ENCODE results near the gene CHID1. TPM values are rescaled to one million over a fixed set of nuclear protein-coding genes. Genes with fewer than 3 reads are reported as not detected.
A peak's percentile ranks its signal among the peaks of the same experiment; 100 is the strongest.

Gene CHID1
- 47.5 TPM for polyA plus RNA-seq

GRCh38 chr11:910589-911030, at the start of gene CHID1:
Gene CHID1, minus strand, starts transcription at chr11:910810. Its CDS starts 5,994 bp downstream, at chr11:904816.
- Mint-ChIP-seq H3K27ac (peak within 1 kb of the TSS in 2 of 3 donors; percentile 32 to 83), H3K9me3 (no peaks in the 10 kb centered on the region), H3K4me1 (peaks cover 5 to 17% (median 6%) of the 10 kb centered on the region in 3 donors), H3K36me3 (peaks cover 1% of the 10 kb centered on the region), H3K27me3 (no peaks in the 10 kb centered on the region), H3K4me3 (peak within 1 kb of the TSS; percentile 87 to 97 (median 94))

- H3K27me3 Mint-ChIP-seq, result no peaks in the 10 kb centered on the region
- no peak overlapping the region for H3K27ac Mint-ChIP-seq
- H3K4me1 Mint-ChIP-seq, result peaks cover 10 to 17% (median 10%) of the 10 kb centered on the region in 3 donors
- H3K4me3 Mint-ChIP-seq, result no peak overlapping the region
- H3K9me3 Mint-ChIP-seq, result no peaks in the 10 kb centered on the region
- H3K36me3 Mint-ChIP-seq, result peaks cover 2% of the 10 kb centered on the region
Measured at GRCh38 chr11:959608-960007, 49.0 kb upstream of the CHID1 start.

- Mint-ChIP-seq H3K9me3 (no peaks in the 10 kb centered on the region), H3K27ac (no peak overlapping the region), H3K4me3 (no peak overlapping the region), H3K4me1 (peaks cover 14 to 21% (median 15%) of the 10 kb centered on the region in 3 donors), H3K27me3 (no peaks in the 10 kb centered on the region), H3K36me3 (peaks cover 2% of the 10 kb centered on the region)
Measured at GRCh38 chr11:959027-959426, 48.4 kb upstream of the CHID1 start.

GRCh38 chr11:958101-958500, 47.5 kb upstream of the CHID1 start:
- peaks cover 14 to 21% (median 16%) of the 10 kb centered on the region in 3 donors for H3K4me1 Mint-ChIP-seq
- no peak overlapping the region for H3K27ac Mint-ChIP-seq
- H3K9me3 Mint-ChIP-seq, result no peaks in the 10 kb centered on the region
- H3K27me3 Mint-ChIP-seq, result no peaks in the 10 kb centered on the region
- no peak overlapping the region for H3K4me3 Mint-ChIP-seq
- peaks cover 2% of the 10 kb centered on the region for H3K36me3 Mint-ChIP-seq

GRCh38 chr11:957212-957920, 46.8 kb upstream of the CHID1 start:
- no peak overlapping the region for H3K27ac Mint-ChIP-seq
- no peaks in the 10 kb centered on the region for H3K36me3 Mint-ChIP-seq
- H3K9me3 Mint-ChIP-seq, result no peaks in the 10 kb centered on the region
- no peak overlapping the region for H3K4me3 Mint-ChIP-seq
- no peaks in the 10 kb centered on the region for H3K27me3 Mint-ChIP-seq
- H3K4me1 Mint-ChIP-seq, result peaks cover 14 to 27% (median 20%) of the 10 kb centered on the region in 3 donors

GRCh38 chr11:955154-956063, 44.8 kb upstream of the CHID1 start:
- no peaks in the 10 kb centered on the region for H3K36me3 Mint-ChIP-seq
- H3K27me3 Mint-ChIP-seq, result no peaks in the 10 kb centered on the region
- H3K9me3 Mint-ChIP-seq, result no peaks in the 10 kb centered on the region
- peak overlapping the region in 2 of 3 donors; percentile 31 to 73 for H3K27ac Mint-ChIP-seq
- peaks cover 15 to 31% (median 20%) of the 10 kb centered on the region in 3 donors for H3K4me1 Mint-ChIP-seq
- peak overlapping the region in 1 of 4 donors; percentile 15 for H3K4me3 Mint-ChIP-seq

- H3K4me1 Mint-ChIP-seq, result peaks cover 15 to 31% (median 20%) of the 10 kb centered on the region in 3 donors
- H3K9me3 Mint-ChIP-seq, result peaks cover 2 to 4% (median 4%) of the 10 kb centered on the region in 3 donors
- peaks cover 3% of the 10 kb centered on the region for H3K36me3 Mint-ChIP-seq
- peak overlapping the region in 2 of 4 donors; percentile 0 to 48 for H3K4me3 Mint-ChIP-seq
- H3K27ac Mint-ChIP-seq, result peak overlapping the region in 1 of 3 donors; percentile 92
- H3K27me3 Mint-ChIP-seq, result no peaks in the 10 kb centered on the region
Measured at GRCh38 chr11:954392-955153, 44.0 kb upstream of the CHID1 start.

GRCh38 chr11:953512-953911, 42.9 kb upstream of the CHID1 start:
- peaks cover 15 to 31% (median 20%) of the 10 kb centered on the region in 3 donors for H3K4me1 Mint-ChIP-seq
- peaks cover 9% of the 10 kb centered on the region for H3K36me3 Mint-ChIP-seq
- no peak overlapping the region for H3K27ac Mint-ChIP-seq
- no peaks in the 10 kb centered on the region for H3K27me3 Mint-ChIP-seq
- peaks cover 2 to 4% (median 4%) of the 10 kb centered on the region in 3 donors for H3K9me3 Mint-ChIP-seq
- H3K4me3 Mint-ChIP-seq, result no peak overlapping the region

GRCh38 chr11:952406-953385, 42.1 kb upstream of the CHID1 start:
- H3K4me3 Mint-ChIP-seq, result no peak overlapping the region
- H3K27ac Mint-ChIP-seq, result peak overlapping the region in 2 of 3 donors; percentile 46 to 68

GRCh38 chr11:951507-951906, 40.9 kb upstream of the CHID1 start:
- Mint-ChIP-seq H3K9me3 (peaks cover 2 to 4% (median 4%) of the 10 kb centered on the region in 3 donors), H3K4me3 (no peak overlapping the region), H3K27ac (no peak overlapping the region), H3K27me3 (no peaks in the 10 kb centered on the region), H3K4me1 (peaks cover 15 to 26% (median 20%) of the 10 kb centered on the region in 3 donors), H3K36me3 (peaks cover 9% of the 10 kb centered on the region)

More at GRCh38 chr11:952406-953385, 42.1 kb upstream of the CHID1 start:
- Mint-ChIP-seq H3K36me3 (peaks cover 9% of the 10 kb centered on the region), H3K4me1 (peaks cover 15 to 27% (median 20%) of the 10 kb centered on the region in 3 donors), H3K27me3 (no peaks in the 10 kb centered on the region), H3K9me3 (peaks cover 2 to 4% (median 4%) of the 10 kb centered on the region in 3 donors)

- H3K27ac Mint-ChIP-seq, result no peak overlapping the region
- H3K4me3 Mint-ChIP-seq, result peak overlapping the region in 1 of 4 donors; percentile 0
- H3K27me3 Mint-ChIP-seq, result no peaks in the 10 kb centered on the region
- peaks cover 2 to 4% (median 4%) of the 10 kb centered on the region in 3 donors for H3K9me3 Mint-ChIP-seq
- H3K36me3 Mint-ChIP-seq, result peaks cover 9% of the 10 kb centered on the region
- H3K4me1 Mint-ChIP-seq, result peaks cover 7 to 12% (median 7%) of the 10 kb centered on the region in 3 donors
Measured at GRCh38 chr11:947744-948143, 37.1 kb upstream of the CHID1 start.

GRCh38 chr11:945986-946385, 35.4 kb upstream of the CHID1 start:
- peaks cover 2 to 4% (median 4%) of the 10 kb centered on the region in 3 donors for H3K9me3 Mint-ChIP-seq
- H3K36me3 Mint-ChIP-seq, result peaks cover 9% of the 10 kb centered on the region
- peak overlapping the region in 1 of 3 donors; percentile 40 for H3K27ac Mint-ChIP-seq
- H3K4me1 Mint-ChIP-seq, result peaks cover 3 to 12% (median 11%) of the 10 kb centered on the region in 3 donors
- H3K4me3 Mint-ChIP-seq, result no peak overlapping the region
- H3K27me3 Mint-ChIP-seq, result no peaks in the 10 kb centered on the region

- no peaks in the 10 kb centered on the region for H3K27me3 Mint-ChIP-seq
- peaks cover under 1 to 3% (median 2%) of the 10 kb centered on the region in 3 donors for H3K9me3 Mint-ChIP-seq
- H3K4me3 Mint-ChIP-seq, result no peak overlapping the region
- peaks cover 12 to 16% (median 15%) of the 10 kb centered on the region in 3 donors for H3K4me1 Mint-ChIP-seq
- no peak overlapping the region for H3K27ac Mint-ChIP-seq
- H3K36me3 Mint-ChIP-seq, result peaks cover 7% of the 10 kb centered on the region
Measured at GRCh38 chr11:944711-945470, 34.3 kb upstream of the CHID1 start.
